Uterus (tissue), 4 donors: ENCODE data around the gene ATP6V0E2. TPM values are rescaled to one million over a fixed set of nuclear protein-coding genes. Genes with fewer than 3 reads are reported as not detected.

Source experiments
- DNase-seq, 2 donors: peaks; one replicate each; pipeline ENCODE4 v3.0.0-alpha.2; 2019 to 2020
- H3K27ac ChIP-seq, 2 donors: fragments of 200-600 bp; sonication (generic); 1 replicate in 1 of 2; 2 replicates in 1 of 2; pipeline ENCODE4 v1.5.1; 2016 to 2018
- H3K27me3 ChIP-seq, 2 donors: fragments of 200-600 bp; sonication (generic); one replicate each; pipeline ENCODE4 v1.5.1; 2018 to 2019; ENCODE audit warnings: control low read depth in 1 of 2
- H3K36me3 ChIP-seq, 2 donors: fragments of 200-600 bp; sonication (generic); one replicate each; pipeline ENCODE4 v1.5.1; 2019; ENCODE audit warnings: control low read depth in 1 of 2
- H3K4me1 ChIP-seq, 2 donors: fragments of 200-600 bp; sonication (generic); one replicate each; pipeline ENCODE4 v1.5.1; 2018 to 2019; ENCODE audit warnings: control low read depth in 1 of 2
- H3K4me3 ChIP-seq, 2 donors: fragments of 200-600 bp; sonication (generic); 1 replicate in 1 of 2; 2 replicates in 1 of 2; pipeline ENCODE4 v1.5.1; 2018 to 2019; ENCODE audit warnings: mild to moderate bottlenecking in 1 of 2
- H3K9me3 ChIP-seq, 2 donors: fragments of 200-600 bp; sonication (generic); one replicate each; pipeline ENCODE4 v1.5.1; 2019; ENCODE audit warnings: control low read depth in 1 of 2
- POLR2A ChIP-seq, 2 donors: fragments of 450-650 bp; IDR thresholded peaks; one replicate each; pipeline ENCODE4 v1.6.1; 2016; ENCODE audit warnings: antibody characterized with exemption in 2 of 2, mild to moderate bottlenecking in 1 of 2, moderate library complexity in 1 of 2
- intact Hi-C: fragments of 100-400 bp; cut with DNase I; formaldehyde crosslinking; loops from one replicate; pipeline ENCODE4 v1.15.1; 2023; ENCODE audit warnings: low total_unique reads
- total RNA-seq, 4 donors: library from RNA; depleted of rRNA in 3 of 4; stranded (reverse); fragments of >200 nt in 3 of 4; gene quantifications; one replicate each; pipeline versions ENCODE4 v1.1.0 to v1.2.4, GENCODE V29; 2014 to 2023
- TF ChIP-seq, protein P1 (sequence below), 4 experiments: fragments of 200-600 bp in 2 of 4; fragments of 450-650 bp in 2 of 4; sonication (generic) in 2 of 4; IDR thresholded peaks; one replicate each; pipeline ENCODE4 v1.5.1; 2016 to 2019; ENCODE audit warnings: antibody characterized with exemption in 4 of 4, mild to moderate bottlenecking in 2 of 4, moderate library complexity in 1 of 4
- donor health status: DM: yes; HTN: yes; CAD: no.

The ATP6V0E2 gene
- total RNA-seq, 4 donors from 2014 or later = 2.6 to 22.5 (median 10.1) TPM

DNA sequence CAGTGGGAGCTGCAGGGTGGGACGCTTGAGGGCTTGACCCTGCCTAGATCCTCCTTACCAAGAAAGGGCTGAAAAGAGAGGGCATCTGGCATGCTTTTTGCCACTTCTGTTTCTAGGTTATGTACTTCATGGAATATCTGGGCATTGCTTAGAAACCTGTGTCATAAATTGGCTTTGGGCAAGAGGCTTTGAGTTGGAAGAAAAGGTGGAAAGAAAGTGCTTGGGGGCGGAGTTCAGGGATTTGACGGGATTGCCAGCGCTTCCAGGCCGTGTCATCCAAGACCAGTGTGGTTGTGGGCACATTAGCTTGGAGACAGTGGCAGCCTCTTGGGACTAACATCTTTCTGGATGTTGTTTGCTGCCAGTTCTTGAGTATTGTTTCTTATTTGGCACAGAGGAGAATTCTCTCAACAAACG lies 34.8 kb upstream of the ATP6V0E2 start:
- Histone ChIP-seq H3K4me1 (no peaks in the 10 kb centered on the region), H3K27ac (peak overlapping the region; percentile 83 to 96), H3K9me3 (no peaks in the 10 kb centered on the region), H3K36me3 (no peaks in the 10 kb centered on the region), H3K27me3 (no peaks in the 10 kb centered on the region), H3K4me3 (peak overlapping the region; percentile 61 to 90)
- DNase-seq = no peak
- intact Hi-C loops = loop anchor here (5.0 to 10.0 kb wide), 2 partner anchors 64 to 127 kb away; partner anchors contain the start of gene ZNF467
- TF ChIP-seq POLR2A (IDR thresholded peaks at IDR 0.05) = no peak
- TF ChIP-seq, protein P1, sequence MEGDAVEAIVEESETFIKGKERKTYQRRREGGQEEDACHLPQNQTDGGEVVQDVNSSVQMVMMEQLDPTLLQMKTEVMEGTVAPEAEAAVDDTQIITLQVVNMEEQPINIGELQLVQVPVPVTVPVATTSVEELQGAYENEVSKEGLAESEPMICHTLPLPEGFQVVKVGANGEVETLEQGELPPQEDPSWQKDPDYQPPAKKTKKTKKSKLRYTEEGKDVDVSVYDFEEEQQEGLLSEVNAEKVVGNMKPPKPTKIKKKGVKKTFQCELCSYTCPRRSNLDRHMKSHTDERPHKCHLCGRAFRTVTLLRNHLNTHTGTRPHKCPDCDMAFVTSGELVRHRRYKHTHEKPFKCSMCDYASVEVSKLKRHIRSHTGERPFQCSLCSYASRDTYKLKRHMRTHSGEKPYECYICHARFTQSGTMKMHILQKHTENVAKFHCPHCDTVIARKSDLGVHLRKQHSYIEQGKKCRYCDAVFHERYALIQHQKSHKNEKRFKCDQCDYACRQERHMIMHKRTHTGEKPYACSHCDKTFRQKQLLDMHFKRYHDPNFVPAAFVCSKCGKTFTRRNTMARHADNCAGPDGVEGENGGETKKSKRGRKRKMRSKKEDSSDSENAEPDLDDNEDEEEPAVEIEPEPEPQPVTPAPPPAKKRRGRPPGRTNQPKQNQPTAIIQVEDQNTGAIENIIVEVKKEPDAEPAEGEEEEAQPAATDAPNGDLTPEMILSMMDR (IDR thresholded peaks at IDR 0.05) = no peak

DNA sequence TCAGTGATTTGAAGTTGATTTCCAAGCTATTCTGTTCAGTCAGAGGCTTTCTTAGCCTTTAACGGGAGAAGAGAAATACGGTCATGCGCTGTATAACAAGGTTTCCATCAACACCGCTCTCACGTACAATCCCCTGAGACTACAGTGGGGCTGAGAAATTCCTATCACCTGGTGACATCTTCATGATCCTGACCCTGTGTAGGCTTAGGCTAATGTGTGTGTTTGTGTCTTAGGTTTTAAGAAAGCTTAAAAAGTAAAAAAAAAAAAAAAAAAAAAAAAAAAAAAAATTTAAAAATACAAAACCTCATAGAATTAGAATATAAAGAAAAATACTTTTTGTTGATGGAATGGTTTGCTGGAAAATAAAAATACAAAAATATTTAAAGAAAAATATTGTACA lies 33.8 kb upstream of the ATP6V0E2 start:
- no peak for DNase-seq
- no peak overlapping the region for H3K4me3 ChIP-seq
- no peak overlapping the region for H3K27ac ChIP-seq
- TF ChIP-seq, protein P1 (IDR thresholded peaks at IDR 0.05) = no peak
- TF ChIP-seq POLR2A (IDR thresholded peaks at IDR 0.05) = no peak
- intact Hi-C loops = loop anchor here (5.0 to 10.0 kb wide), 2 partner anchors 65 to 128 kb away; partner anchors contain the start of gene ZNF467
- H3K36me3 ChIP-seq = no peaks in the 10 kb centered on the region
- H3K27me3 ChIP-seq = no peaks in the 10 kb centered on the region
- H3K4me1 ChIP-seq = no peaks in the 10 kb centered on the region
- H3K9me3 ChIP-seq = no peaks in the 10 kb centered on the region

DNA sequence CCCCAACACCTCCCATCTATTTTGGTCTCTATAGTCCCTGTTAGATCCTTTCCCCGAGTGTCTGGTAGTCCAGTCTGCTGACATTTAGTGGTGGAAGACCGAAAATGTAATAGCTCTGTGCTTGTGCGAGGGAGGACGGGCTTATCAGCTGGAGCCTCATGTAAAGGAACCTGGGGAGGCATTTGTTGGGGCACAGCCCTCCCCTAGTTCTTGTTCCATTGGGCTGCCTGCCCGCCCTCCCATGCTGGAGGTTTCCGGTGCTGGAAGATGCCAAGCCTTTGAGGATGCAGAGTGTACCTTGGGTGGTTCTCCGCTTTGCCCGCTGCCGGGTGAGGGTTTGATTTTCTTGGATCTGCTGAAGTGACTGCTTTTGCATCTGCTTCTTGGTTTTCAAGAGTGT lies 30.2 kb upstream of the ATP6V0E2 start:
- DNase-seq = no peak
- H3K27me3 ChIP-seq = no peaks in the 10 kb centered on the region

DNA sequence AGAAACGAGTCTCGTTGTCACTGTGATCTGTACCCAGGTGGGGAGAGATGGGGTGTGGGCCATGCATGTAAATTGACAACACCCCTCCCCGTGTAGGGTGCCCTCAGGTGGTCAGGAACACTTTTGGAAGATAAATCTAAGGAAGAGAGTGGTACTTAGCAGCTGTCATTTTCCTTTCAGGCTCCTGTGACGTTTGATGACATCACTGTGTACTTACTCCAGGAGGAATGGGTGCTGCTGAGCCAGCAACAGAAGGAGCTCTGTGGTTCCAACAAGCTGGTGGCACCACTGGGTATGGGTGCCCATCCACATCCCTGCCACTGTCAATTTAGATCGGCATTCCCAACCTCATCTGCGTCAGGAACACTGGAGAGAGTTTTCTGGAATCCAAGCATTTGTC lies 29.3 kb upstream of the ATP6V0E2 start:
- no peak for DNase-seq
- intact Hi-C loops = no loop called here
- H3K4me3 ChIP-seq = no peak overlapping the region
- H3K4me1 ChIP-seq = no peaks in the 10 kb centered on the region
- TF ChIP-seq, protein P1 (IDR thresholded peaks at IDR 0.05) = no peak
- TF ChIP-seq POLR2A (IDR thresholded peaks at IDR 0.05) = no peak
- no peaks in the 10 kb centered on the region for H3K36me3 ChIP-seq
- H3K27me3 ChIP-seq = no peaks in the 10 kb centered on the region
- H3K27ac ChIP-seq = no peak overlapping the region
- H3K9me3 ChIP-seq = no peaks in the 10 kb centered on the region

More for the DNA sequence above, 30.2 kb upstream of the ATP6V0E2 start:
- no peaks in the 10 kb centered on the region for H3K9me3 ChIP-seq
- intact Hi-C loops = no loop called here
- no peak overlapping the region for H3K27ac ChIP-seq
- no peak overlapping the region for H3K4me3 ChIP-seq
- H3K36me3 ChIP-seq = no peaks in the 10 kb centered on the region
- H3K4me1 ChIP-seq = no peaks in the 10 kb centered on the region
- TF ChIP-seq, protein P1 (IDR thresholded peaks at IDR 0.05) = no peak
- no peak for TF ChIP-seq POLR2A (IDR thresholded peaks at IDR 0.05)

DNA sequence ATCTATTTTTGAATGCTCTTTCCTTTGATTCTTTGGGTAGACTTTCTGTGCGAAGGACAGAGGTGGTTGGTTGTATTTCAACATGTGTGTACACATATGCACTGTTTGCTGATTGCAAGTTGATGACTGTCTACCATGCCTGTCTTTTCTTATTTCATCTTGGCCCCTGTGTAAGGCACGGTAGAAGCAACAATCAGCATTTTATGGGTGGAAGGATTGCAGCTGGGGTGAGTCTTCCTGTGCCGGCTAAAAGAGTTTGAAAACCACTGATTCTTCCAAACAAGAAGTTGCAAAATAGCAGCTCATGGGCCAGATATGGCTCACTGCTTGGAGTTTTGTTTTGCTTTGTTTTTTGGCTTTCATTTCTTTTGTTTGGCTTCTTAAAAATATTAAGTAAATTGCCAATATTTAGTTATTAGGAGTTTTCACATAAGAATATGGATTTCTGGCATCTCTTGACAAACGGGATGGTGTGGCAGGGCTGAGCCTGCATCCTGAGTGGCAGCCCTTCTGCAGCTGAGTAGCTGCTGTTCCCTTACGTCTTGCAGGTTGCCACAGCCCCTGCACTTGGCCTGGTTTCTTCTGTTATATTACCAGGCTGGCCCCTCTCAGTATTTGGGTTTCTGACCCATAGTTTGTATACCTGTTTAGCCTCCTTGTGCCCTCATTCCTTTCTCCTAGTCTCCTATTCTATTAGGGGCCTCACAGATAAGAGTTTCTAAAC lies 28.4 kb upstream of the ATP6V0E2 start:
- TF ChIP-seq, protein P1 (IDR thresholded peaks at IDR 0.05) = no peak
- no peak for TF ChIP-seq POLR2A (IDR thresholded peaks at IDR 0.05)

More for the DNA sequence above, 28.4 kb upstream of the ATP6V0E2 start:
- H3K4me3 ChIP-seq = no peak overlapping the region
- peak; percentile 10 to 21 for DNase-seq
- H3K4me1 ChIP-seq = no peaks in the 10 kb centered on the region
- H3K27me3 ChIP-seq = no peaks in the 10 kb centered on the region
- no peaks in the 10 kb centered on the region for H3K36me3 ChIP-seq
- intact Hi-C loops = no loop called here
- H3K9me3 ChIP-seq = no peaks in the 10 kb centered on the region
- H3K27ac ChIP-seq = no peak overlapping the region
